ENCODE measurements around the gene NDUFAB1. TPM values are rescaled to one million over a fixed set of nuclear protein-coding genes. Genes with fewer than 3 reads are reported as not detected.
"Not testable (repeated sequence)": the region's sequence is repeated elsewhere in the genome, so short reads cannot be mapped to it uniquely, and the experiment has no call there.

The NDUFAB1 gene
- total RNA-seq, 4 donors from 2014 or later, result 68.0 to 110 (median 83.3) TPM

DNA sequence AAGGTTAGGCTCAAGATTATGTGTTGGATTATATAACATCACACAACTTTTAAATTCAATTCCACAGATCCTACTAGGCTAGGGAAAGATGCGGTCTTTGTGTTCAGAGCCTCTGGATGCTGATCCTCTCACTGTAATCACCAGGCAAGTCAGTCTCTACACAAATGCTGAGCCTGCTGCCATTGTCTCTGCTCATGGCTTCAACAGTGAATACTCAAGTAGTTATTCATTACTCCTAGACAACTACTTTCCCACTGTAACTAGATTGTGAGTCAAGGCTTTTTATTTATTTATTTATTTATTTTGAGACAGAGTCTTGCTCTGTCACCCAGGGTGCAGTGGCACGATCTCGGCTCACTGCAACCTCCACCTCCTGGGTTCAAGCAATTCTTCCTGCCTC, 15.8 kb upstream of the NDUFAB1 start:
- Histone ChIP-seq H3K4me1 (no peaks in the 10 kb centered on the region), H3K27ac (no peak overlapping the region), H3K36me3 (peaks cover 0 to 97% (median 4%) of the 10 kb centered on the region in 3 donors), H3K9me3 (no peaks in the 10 kb centered on the region), H3K27me3 (no peaks in the 10 kb centered on the region), H3K4me3 (no peak overlapping the region)
- intact Hi-C loops (cut with DNase I), result no loop called here
- DNase-seq, result no peak
- TF ChIP-seq POLR2A (IDR thresholded peaks at IDR 0.05) (no peak), CTCF (IDR thresholded peaks at IDR 0.05) (no peak)
- 95 to 100% methylated on average over 3 of the region's 3 CpGs for WGBS, 2 donors

GRCh38 chr16:23610905-23611304, 14.8 kb upstream of the NDUFAB1 start:
- H3K4me3 ChIP-seq; H3K27ac ChIP-seq; H3K9me3 ChIP-seq; H3K27me3 ChIP-seq; DNase-seq; H3K4me1 ChIP-seq; intact Hi-C loops (cut with DNase I): not testable (repeated sequence)
- 94 to 97% methylated on average over 6 of the region's 6 CpGs for WGBS, 2 donors
- peaks cover 0 to 97% (median 8%) of the 10 kb centered on the region in 3 donors for H3K36me3 ChIP-seq

DNA sequence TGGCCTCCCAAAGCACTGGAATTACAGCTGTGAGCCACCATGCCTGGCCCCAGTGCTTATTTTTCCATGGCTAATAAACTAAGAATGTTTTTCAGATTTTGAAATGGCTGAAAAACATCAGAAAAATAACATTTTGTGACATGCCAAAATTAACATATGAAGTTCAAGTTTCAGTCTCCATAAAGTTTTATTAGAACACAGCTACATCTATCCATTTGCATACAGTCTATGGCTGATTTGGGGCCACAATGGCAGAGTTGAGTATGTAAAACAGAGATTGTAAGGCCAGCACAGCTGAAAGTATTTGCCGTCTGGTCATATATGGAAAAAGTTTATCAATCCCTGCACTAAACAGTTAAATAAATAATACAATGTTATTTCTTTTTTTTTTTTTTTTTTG, 13.8 kb upstream of the NDUFAB1 start:
- no peak overlapping the region for H3K27ac ChIP-seq
- H3K9me3 ChIP-seq, result no peaks in the 10 kb centered on the region
- no peak for TF ChIP-seq CTCF (IDR thresholded peaks at IDR 0.05)
- no peak for TF ChIP-seq POLR2A (IDR thresholded peaks at IDR 0.05)
- no peak for DNase-seq
- peaks cover 0 to 97% (median 4%) of the 10 kb centered on the region in 3 donors for H3K36me3 ChIP-seq
- intact Hi-C loops (cut with DNase I), result no loop called here
- no peak overlapping the region for H3K4me3 ChIP-seq
- no peaks in the 10 kb centered on the region for H3K27me3 ChIP-seq
- WGBS, 2 donors, result 92 to 100% methylated on average over 1 of the region's 1 CpG
- no peaks in the 10 kb centered on the region for H3K4me1 ChIP-seq

- peaks cover 0 to 100% (median 4%) of the 10 kb centered on the region in 3 donors for H3K36me3 ChIP-seq
- no peaks in the 10 kb centered on the region for H3K4me1 ChIP-seq
- no peak overlapping the region for H3K27ac ChIP-seq
- no peak overlapping the region for H3K4me3 ChIP-seq
- DNase-seq, result no peak
- no peak for TF ChIP-seq CTCF (IDR thresholded peaks at IDR 0.05)
- TF ChIP-seq POLR2A (IDR thresholded peaks at IDR 0.05), result no peak
- no peaks in the 10 kb centered on the region for H3K9me3 ChIP-seq
- 57 to 64% methylated on average over 4 of the region's 4 CpGs for WGBS, 2 donors
- intact Hi-C loops (cut with DNase I), result no loop called here
- no peaks in the 10 kb centered on the region for H3K27me3 ChIP-seq
These were observed 12.1 kb upstream of the NDUFAB1 start for GRCh38 chr16:23608194-23608593.

- no peak overlapping the region for H3K4me3 ChIP-seq
- intact Hi-C loops (cut with DNase I), result no loop called here
- H3K9me3 ChIP-seq, result no peaks in the 10 kb centered on the region
- TF ChIP-seq POLR2A (IDR thresholded peaks at IDR 0.05) (no peak), CTCF (IDR thresholded peaks at IDR 0.05) (no peak)
- peaks cover 0 to 100% (median 4%) of the 10 kb centered on the region in 3 donors for H3K36me3 ChIP-seq
- no peak for DNase-seq
- H3K27me3 ChIP-seq, result no peaks in the 10 kb centered on the region
- H3K27ac ChIP-seq, result no peak overlapping the region
- 51 to 60% methylated on average over 6 of the region's 6 CpGs for WGBS, 2 donors
- no peaks in the 10 kb centered on the region for H3K4me1 ChIP-seq
These were observed 11.6 kb upstream of the NDUFAB1 start for GRCh38 chr16:23607726-23608125.
